ENCODE data around the gene CASP7.

The CASP7 gene

GRCh38 chr10:113751181-113751732 is 71.5 kb downstream of the CASP7 start, which contains the start of gene PLEKHS1:
Gene PLEKHS1 (plus strand): TSS chr10:113751682. CDS start chr10:113755278, 3,596 bp downstream.
- Histone ChIP-seq H3K27me3 (ENCODE audit: insufficient read depth, low read length) (no peaks in the 10 kb centered on the region; the same call in 1 of the 2 replicates), H2AFZ (ENCODE audit: low read length) (no peak within 1 kb of the TSS), H3F3A (ENCODE audit: insufficient read depth, low read length) (no peaks in the 10 kb centered on the region), H3K4me1 (ENCODE audit: insufficient read depth, low read length, severe bottlenecking) (no peaks in the 10 kb centered on the region), H4K20me1 (ENCODE audit: insufficient read depth, low read length) (no peaks in the 10 kb centered on the region), H3K4me3 (ENCODE audit: low read depth, low read length, poor library complexity, severe bottlenecking) (no peak within 1 kb of the TSS), H3K27ac (ENCODE audit: low read depth, low read length, poor library complexity, severe bottlenecking) (no peak within 1 kb of the TSS), H3K4me2 (ENCODE audit: low read length) (no peak within 1 kb of the TSS), H3K79me2 (ENCODE audit: insufficient read depth, low read length) (no peaks in the 10 kb centered on the region), H3K9me2 (ENCODE audit: low read depth, low read length) (no peaks in the 10 kb centered on the region), H3K9me3 (ENCODE audit: low read length) (no peaks in the 10 kb centered on the region), H3K9ac (ENCODE audit: low read length) (no peak within 1 kb of the TSS), H3K36me3 (ENCODE audit: insufficient read depth, low read length) (no peaks in the 10 kb centered on the region)
- TF ChIP-seq CTCF (IDR thresholded peaks at IDR 0.05; ENCODE audit: low read length) (no peak), EZH2 (IDR thresholded peaks at IDR 0.05; ENCODE audit: borderline replicate concordance, low read length) (no peak)

- no peaks in the 10 kb centered on the region for H3K9me3 ChIP-seq (ENCODE audit: low read length)
- H3K79me2 ChIP-seq (ENCODE audit: insufficient read depth, low read length), result no peaks in the 10 kb centered on the region
- H3K4me1 ChIP-seq (ENCODE audit: insufficient read depth, low read length, severe bottlenecking), result no peaks in the 10 kb centered on the region
- H3K9me2 ChIP-seq (ENCODE audit: low read depth, low read length), result no peaks in the 10 kb centered on the region
- H3K27me3 ChIP-seq (ENCODE audit: insufficient read depth, low read length), result no peaks in the 10 kb centered on the region; the same call in 1 of the 2 replicates
- no peaks in the 10 kb centered on the region for H3F3A ChIP-seq (ENCODE audit: insufficient read depth, low read length)
- H3K36me3 ChIP-seq (ENCODE audit: insufficient read depth, low read length), result no peaks in the 10 kb centered on the region
- H2AFZ ChIP-seq (ENCODE audit: low read length), result no peak overlapping the region
- TF ChIP-seq EZH2 (IDR thresholded peaks at IDR 0.05; ENCODE audit: borderline replicate concordance, low read length) (no peak), CTCF (IDR thresholded peaks at IDR 0.05; ENCODE audit: low read length) (no peak)
- no peak overlapping the region for H3K9ac ChIP-seq (ENCODE audit: low read length)
- no peaks in the 10 kb centered on the region for H4K20me1 ChIP-seq (ENCODE audit: insufficient read depth, low read length)
- no peak overlapping the region for H3K27ac ChIP-seq (ENCODE audit: low read depth, low read length, poor library complexity, severe bottlenecking)
- no peak overlapping the region for H3K4me3 ChIP-seq (ENCODE audit: low read depth, low read length, poor library complexity, severe bottlenecking)
- H3K4me2 ChIP-seq (ENCODE audit: low read length), result no peak overlapping the region
Observed at GRCh38 chr10:113752553-113752952, 72.8 kb downstream of the CASP7 start.

- no peaks in the 10 kb centered on the region for H3K9me3 ChIP-seq (ENCODE audit: low read length)
- H2AFZ ChIP-seq (ENCODE audit: low read length), result no peak overlapping the region
- no peaks in the 10 kb centered on the region for H3K4me1 ChIP-seq (ENCODE audit: insufficient read depth, low read length, severe bottlenecking)
- TF ChIP-seq EZH2 (IDR thresholded peaks at IDR 0.05; ENCODE audit: borderline replicate concordance, low read length) (no peak), CTCF (IDR thresholded peaks at IDR 0.05; ENCODE audit: low read length) (no peak)
- H4K20me1 ChIP-seq (ENCODE audit: insufficient read depth, low read length), result no peaks in the 10 kb centered on the region
- H3K27ac ChIP-seq (ENCODE audit: low read depth, low read length, poor library complexity, severe bottlenecking), result no peak overlapping the region
- no peaks in the 10 kb centered on the region for H3K36me3 ChIP-seq (ENCODE audit: insufficient read depth, low read length)
- H3K9me2 ChIP-seq (ENCODE audit: low read depth, low read length), result no peaks in the 10 kb centered on the region
- no peak overlapping the region for H3K4me2 ChIP-seq (ENCODE audit: low read length)
- no peak overlapping the region for H3K4me3 ChIP-seq (ENCODE audit: low read depth, low read length, poor library complexity, severe bottlenecking)
- H3K9ac ChIP-seq (ENCODE audit: low read length), result no peak overlapping the region
- H3K27me3 ChIP-seq (ENCODE audit: insufficient read depth, low read length), result no peaks in the 10 kb centered on the region; the same call in 1 of the 2 replicates
- H3K79me2 ChIP-seq (ENCODE audit: insufficient read depth, low read length), result no peaks in the 10 kb centered on the region
- no peaks in the 10 kb centered on the region for H3F3A ChIP-seq (ENCODE audit: insufficient read depth, low read length)
Observed at GRCh38 chr10:113753020-113753692, 73.4 kb downstream of the CASP7 start.
